HCT116 (cell line): Measurements from ENCODE around the gene CYB561D1. TPM values are rescaled to one million over a fixed set of nuclear protein-coding genes. Genes with fewer than 3 reads are reported as not detected.

Experiments
- ATAC-seq: fragments of 200-7000 bp; cut with Tn5 transposase; 2 replicates; pipeline ENCODE4 v1.9.1; 2020; ENCODE audit warnings: mild to moderate bottlenecking, moderate library complexity
- BruUV-seq: library from RNA; stranded (reverse); fragments of 400-500 nt; replicated peaks from 2 replicates; lab custom pipeline; 2021; lab: Mats Ljungman, UMichigan
- CTCF ChIA-PET: fragments of 300-600 bp; sonication (Branson Sonifier 250); formaldehyde crosslinking; loops from one replicate; lab custom pipeline; 2021; ENCODE audit warnings: antibody characterized with exemption; lab: Charles Lee
- POLR2A ChIA-PET: fragments of 300-600, 350-600 bp; sonication (Branson Sonifier 250); formaldehyde crosslinking; loops from one replicate; lab custom pipeline; 2021; ENCODE audit warnings: antibody characterized with exemption; lab: Charles Lee
- RAD21 ChIA-PET, 2 experiments: fragments of 300-600 bp; sonication (Branson Sonifier 250); formaldehyde crosslinking; loops; one replicate each; lab custom pipeline; 2023; ENCODE audit warnings: low total read pairs in 2 of 2; ENCODE audit not compliant: uncharacterized antibody in 2 of 2, unreplicated experiment in 2 of 2, low non-redundant PET in 1 of 2; lab: Charles Lee
- DNase-seq: peaks from one replicate; pipeline ENCODE4 v3.0.0-alpha.2; 2010; ENCODE audit warnings: low read depth, low spot score
- H2AFZ ChIP-seq: fragments of 200-600 bp; shearing (Covaris generic), sonication (generic); 2 replicates; pipeline ENCODE4 v1.6.1; 2017; ENCODE audit warnings: low read depth, mixed run types, mixed read lengths, antibody characterized with exemption, low read length; ENCODE audit not compliant: poor library complexity, severe bottlenecking
- H3K27ac ChIP-seq: 2 replicates; pipeline ENCODE4 v1.5.1; 2012; ENCODE audit warnings: low read depth, low read length
- H3K27me3 ChIP-seq: fragments of 200-600 bp; sonication (generic); 2 replicates; pipeline ENCODE4 v1.6.1; 2016; ENCODE audit warnings: mixed run types, low read length, mixed read lengths; ENCODE audit not compliant: insufficient read depth
- H3K36me3 ChIP-seq, 2 experiments: fragments of 200-500 bp in 1 of 2; fragments of 200-600 bp in 1 of 2; sonication (Bioruptor generic) in 1 of 2; sonication (generic) in 1 of 2; 2 replicates each; pipeline versions ENCODE4 v1.5.1 to v1.6.1; 2014 to 2016; ENCODE audit warnings: low read length in 2 of 2, inconsistent platforms in 1 of 2, mixed read lengths in 1 of 2, mixed run types in 1 of 2; ENCODE audit not compliant: insufficient read depth in 2 of 2, control insufficient read depth in 1 of 2
- H3K4me1 ChIP-seq, 2 experiments: fragments of 200-600 bp in 1 of 2; sonication (generic) in 1 of 2; 2 replicates each; pipeline versions ENCODE4 v1.5.1 to v1.6.1; 2012 to 2017; ENCODE audit warnings: low read length in 2 of 2, inconsistent platforms in 1 of 2, mild to moderate bottlenecking in 1 of 2, mixed read lengths in 1 of 2, mixed run types in 1 of 2, moderate library complexity in 1 of 2; ENCODE audit not compliant: insufficient read depth in 2 of 2, control insufficient read depth in 1 of 2
- H3K4me2 ChIP-seq: fragments of 200-600 bp; sonication (generic); 2 replicates; pipeline ENCODE4 v1.6.1; 2017; ENCODE audit warnings: mixed run types, low read length, mixed read lengths
- H3K4me3 ChIP-seq, 2 experiments: fragments of 200-600 bp in 1 of 2; sonication (generic) in 1 of 2; replicated peaks in 1 of 2; 2 replicates each; pipeline ENCODE4 v1.5.1; 2011 to 2016; ENCODE audit warnings: low read length in 2 of 2, control low read depth in 1 of 2, low read depth in 1 of 2, mild to moderate bottlenecking in 1 of 2, mixed read lengths in 1 of 2, mixed run types in 1 of 2
- H3K79me2 ChIP-seq: fragments of 200-600 bp; sonication (generic); 2 replicates; pipeline ENCODE4 v1.6.1; 2017; ENCODE audit warnings: mild to moderate bottlenecking, mixed run types, low read length, moderate library complexity, mixed read lengths; ENCODE audit not compliant: insufficient read depth
- H3K9ac ChIP-seq: fragments of 200-600 bp; sonication (generic); 2 replicates; pipeline ENCODE4 v1.6.1; 2016; ENCODE audit warnings: low read length, mixed read lengths
- H3K9me2 ChIP-seq: fragments of 200-600 bp; sonication (generic), shearing (Covaris generic); 2 replicates; pipeline ENCODE4 v1.6.1; 2017; ENCODE audit warnings: mixed run types, mild to moderate bottlenecking, moderate library complexity; ENCODE audit not compliant: insufficient read depth
- H3K9me3 ChIP-seq, 2 experiments: fragments of 200-500 bp in 1 of 2; fragments of 200-600 bp in 1 of 2; sonication (Bioruptor generic) in 1 of 2; sonication (generic) in 1 of 2; 2 replicates each; pipeline ENCODE4 v1.6.1; 2014 to 2017; ENCODE audit warnings: low read length in 2 of 2, mixed read lengths in 2 of 2, inconsistent platforms in 1 of 2, low read depth in 1 of 2, mild to moderate bottlenecking in 1 of 2, mixed run types in 1 of 2, moderate library complexity in 1 of 2; ENCODE audit not compliant: control insufficient read depth in 1 of 2, insufficient read depth in 1 of 2
- H4K20me1 ChIP-seq: fragments of 200-600 bp; sonication (generic), shearing (Covaris generic); 2 replicates; pipeline ENCODE4 v1.6.1; 2017; ENCODE audit warnings: mixed run types, mild to moderate bottlenecking, moderate library complexity; ENCODE audit not compliant: insufficient read depth
- CBX3 ChIP-seq: IDR thresholded peaks from 2 replicates; pipeline ENCODE4 v1.6.1; 2012; ENCODE audit warnings: low read depth
- CTCF ChIP-seq, 3 experiments: fragments of 200-600 bp in 1 of 3; sonication (generic) in 1 of 3; IDR thresholded peaks in 2 of 3; conservative IDR thresholded peaks in 1 of 3; 2 replicates each; pipeline ENCODE4 v1.5.1; 2012 to 2017; ENCODE audit warnings: low read depth in 2 of 3, low read length in 2 of 3, antibody characterized with exemption in 1 of 3, borderline replicate concordance in 1 of 3, control low read depth in 1 of 3, mild to moderate bottlenecking in 1 of 3, mixed read lengths in 1 of 3, mixed run types in 1 of 3, moderate library complexity in 1 of 3; ENCODE audit not compliant: insufficient read depth in 1 of 3
- FOSL1 ChIP-seq: IDR thresholded peaks from 2 replicates; pipeline ENCODE4 v1.6.1; 2012; ENCODE audit warnings: low read depth
- MAX ChIP-seq: IDR thresholded peaks from 2 replicates; pipeline ENCODE4 v1.6.1; 2012
- POLR2A ChIP-seq: IDR thresholded peaks from 2 replicates; pipeline ENCODE4 v1.7.0; 2011; ENCODE audit warnings: borderline replicate concordance; ENCODE audit not compliant: insufficient read depth, insufficient read length; ENCODE audit errors: extremely low read depth
- RAD21 ChIP-seq: IDR thresholded peaks from 2 replicates; pipeline ENCODE4 v1.6.1; 2012; ENCODE audit warnings: low read depth, mild to moderate bottlenecking
- REST ChIP-seq: IDR thresholded peaks from 2 replicates; pipeline ENCODE4 v1.6.1; 2012; ENCODE audit warnings: low read depth
- SP1 ChIP-seq: IDR thresholded peaks from 2 replicates; pipeline ENCODE4 v1.6.1; 2012; ENCODE audit warnings: low read depth
- YY1 ChIP-seq: IDR thresholded peaks from 2 replicates; pipeline ENCODE4 v1.6.1; 2011; ENCODE audit warnings: low read length, low read depth, moderate library complexity, mild to moderate bottlenecking; ENCODE audit not compliant: insufficient replicate concordance; ENCODE audit errors: extremely low read depth
- ZNF274 ChIP-seq: fragments of 200-500 bp; sonication (Bioruptor generic); IDR thresholded peaks from 2 replicates; pipeline ENCODE4 v1.6.1; 2014; ENCODE audit warnings: mild to moderate bottlenecking, low read depth, low read length, inconsistent platforms
- intact Hi-C: fragments of 100-400 bp; cut with micrococcal nuclease; formaldehyde crosslinking; loops from 2 replicates; pipeline ENCODE4 v1.10.0; 2022
- total RNA-seq: library from RNA; stranded (reverse); gene quantifications from one replicate; pipeline ENCODE4 v1.2.1, GENCODE V29; 2021; ENCODE audit not compliant: unreplicated experiment

The CYB561D1 gene
- total RNA-seq, 1 experiment from 2014 or later, result 5.9 TPM

GRCh38 chr1:109490934-109491302 is 3.0 kb upstream of the CYB561D1 start:
- no peak for TF ChIP-seq ZNF274
- TF ChIP-seq YY1, result no peak
- TF ChIP-seq MAX, result no peak
- no peak for TF ChIP-seq CTCF (IDR thresholded peaks at IDR 0.05 in 2 of 3, conservative IDR thresholded peaks at IDR 0.05 in 1 of 3; ENCODE audit: borderline replicate concordance in 1 of 3, insufficient read depth in 1 of 3, low read depth in 2 of 3, low read length in 2 of 3)
- TF ChIP-seq FOSL1, result no peak
- TF ChIP-seq REST, result no peak
- no peak for TF ChIP-seq POLR2A
- no peak for TF ChIP-seq SP1
- TF ChIP-seq CBX3, result no peak
- no peak for TF ChIP-seq RAD21
- DNase-seq, result no peak
- Histone ChIP-seq H3K4me3 (no peak overlapping the region), H3K79me2 (no peaks in the 10 kb centered on the region; the same call in 1 of the 2 replicates), H3K4me1 (peaks cover 10 to 14% of the 10 kb centered on the region in 2 experiments; a peak in 2 of 4 replicates), H3K9me2 (no peaks in the 10 kb centered on the region), H4K20me1 (no peaks in the 10 kb centered on the region), H3K36me3 (0 out of 4 replicates have a peak, but pooled peaks cover 0 to 2% of the 10 kb centered on the region in 2 experiments), H2AFZ (no peak overlapping the region), H3K9me3 (no peaks in the 10 kb centered on the region), H3K4me2 (no peak overlapping the region), H3K27ac (no peak overlapping the region), H3K9ac (no peak overlapping the region), H3K27me3 (no peaks in the 10 kb centered on the region)
- intact Hi-C loops, result loop anchor here (1.0 kb wide), 1 partner anchor 41 kb away; no protein-coding TSS in a partner anchor
- ChIA-PET CTCF (interaction anchor here (0.7 to 7.1 kb wide), 13 partner anchors 12 to 208 kb away, joined by 3 to 146 read pairs (median 4); partner anchors contain the start of genes GNAI3 and PSRC1), RAD21 (interaction anchor here (1.6 to 1.8 kb wide), 2 partner anchors 41 kb away, joined by 5 to 17 read pairs; no protein-coding TSS in a partner anchor), POLR2A (interaction anchor here (1.1 kb wide), 1 partner anchor 40 kb away, joined by 3 read pairs; no protein-coding TSS in a partner anchor)
- no TSS peak for BruUV-seq
- no peak for ATAC-seq
